ENCODE results near the gene MYD88.

The MYD88 gene

GRCh38 chr3:38112378-38112761 is 26.1 kb upstream of the MYD88 start:
- no peak for DNase-seq (ENCODE audit: low spot score)

GRCh38 chr3:38114052-38114874 is 24.2 kb upstream of the MYD88 start:
- no peak for DNase-seq (ENCODE audit: low spot score)

- DNase-seq (ENCODE audit: low spot score), result no peak
Measured at GRCh38 chr3:38114875-38115644, 23.4 kb upstream of the MYD88 start.

GRCh38 chr3:38115645-38116427 is 22.6 kb upstream of the MYD88 start:
- DNase-seq (ENCODE audit: low spot score), result no peak

DNA sequence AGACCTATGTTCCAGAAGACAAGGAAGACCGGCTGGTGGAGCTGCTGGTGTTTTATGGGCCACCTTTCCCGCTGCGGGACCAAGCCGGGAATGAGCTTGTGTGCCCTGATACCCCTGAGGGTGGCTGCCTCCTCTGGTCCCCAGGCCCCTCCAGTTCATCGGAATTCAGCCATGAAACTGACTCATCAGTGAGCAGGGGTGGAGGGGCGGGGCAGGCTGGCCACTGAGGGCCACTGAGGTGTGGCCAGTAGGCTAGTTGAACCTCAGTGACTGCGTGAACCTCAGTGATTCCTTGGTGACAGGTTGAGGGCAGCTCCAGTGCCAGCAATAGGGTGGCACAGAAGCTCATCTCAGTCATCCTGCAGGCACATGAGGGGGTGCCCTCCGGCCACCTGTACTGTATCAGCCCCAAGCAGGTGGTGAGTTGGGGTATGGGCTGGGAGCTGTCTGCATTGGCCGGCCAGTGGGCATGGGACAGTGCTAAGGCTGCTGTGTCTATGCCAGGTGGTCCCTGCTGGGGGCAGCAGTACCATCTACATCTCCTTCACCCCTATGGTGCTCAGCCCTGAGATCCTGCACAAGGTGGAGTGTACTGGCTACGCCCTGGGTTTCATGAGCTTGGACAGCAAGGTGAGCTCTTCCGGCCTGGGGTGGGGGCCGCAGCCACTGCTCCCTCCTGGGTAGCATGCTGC is 21.8 kb upstream of the MYD88 start:
- no peak for DNase-seq (ENCODE audit: low spot score)

DNA sequence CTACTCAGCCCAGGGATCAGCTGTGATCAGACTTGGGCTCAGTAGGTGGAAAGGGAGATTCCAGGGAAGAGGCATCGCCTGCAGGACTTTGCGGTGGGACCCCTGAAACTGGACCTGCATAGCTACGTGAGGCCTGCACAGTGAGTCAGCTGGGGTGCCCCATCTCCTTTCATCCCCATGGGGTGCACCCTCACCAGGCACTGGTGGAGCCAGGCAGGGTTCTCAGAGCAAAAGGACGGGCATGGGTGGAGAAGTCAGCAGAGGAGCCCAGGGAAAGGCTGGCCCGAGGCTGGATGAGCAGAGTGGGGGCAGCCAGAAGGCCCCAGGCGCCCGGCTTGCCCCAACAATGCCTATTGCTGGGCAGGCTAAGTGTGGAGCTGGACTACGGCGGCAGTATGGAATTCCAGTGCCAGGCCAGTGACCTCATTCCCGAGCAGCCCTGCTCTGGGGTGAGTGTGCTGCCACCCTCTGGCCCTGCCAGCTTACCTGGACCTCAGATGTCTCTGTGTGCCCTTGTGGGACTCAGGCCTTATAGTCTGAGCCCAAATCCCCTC is 21.2 kb upstream of the MYD88 start:
- peak; percentile 20 for DNase-seq (ENCODE audit: low spot score)

GRCh38 chr3:38117748-38118420 is 20.6 kb upstream of the MYD88 start:
- peak; percentile 43 for DNase-seq (ENCODE audit: low spot score)

DNA sequence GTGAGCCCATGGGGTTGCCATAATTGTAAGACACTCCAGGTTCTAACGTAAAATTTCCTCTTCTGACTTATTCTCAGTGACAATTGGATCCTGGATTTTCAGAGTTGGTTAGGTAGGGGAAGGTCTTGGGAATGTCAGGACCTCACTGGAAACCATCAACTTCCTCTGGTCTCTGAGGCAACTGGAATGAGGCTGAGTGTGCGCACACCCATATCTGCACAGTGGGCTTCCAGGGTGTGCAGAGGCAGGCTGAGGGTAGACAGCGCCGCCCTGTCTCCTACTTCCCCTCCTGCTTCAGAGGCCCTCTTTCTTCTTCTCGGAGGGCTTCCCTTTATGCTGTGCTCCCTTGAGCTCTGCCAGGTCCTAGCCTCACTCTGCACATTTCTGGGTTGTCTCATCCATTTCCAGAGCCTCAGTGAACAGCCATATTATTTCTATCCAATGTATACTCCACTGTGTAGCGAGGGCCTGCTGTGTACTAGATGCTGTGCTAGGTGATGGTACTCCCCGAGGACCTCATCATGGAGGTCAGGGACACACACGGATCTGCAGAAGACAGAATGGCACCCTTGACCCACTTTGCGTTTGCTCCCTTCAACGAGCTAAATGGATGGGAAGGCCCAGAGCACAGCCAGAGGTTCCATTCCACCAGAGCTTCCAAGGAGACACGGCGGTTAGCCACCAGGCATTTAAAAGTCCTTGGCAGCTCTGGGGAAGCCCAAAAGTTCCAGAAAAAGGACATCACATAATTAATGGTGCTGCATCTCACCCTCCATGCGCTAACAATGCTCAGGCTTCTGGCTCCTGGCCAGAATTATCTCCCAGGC is 19.8 kb upstream of the MYD88 start:
- DNase-seq (ENCODE audit: low spot score), result no peak

- no peak for DNase-seq (ENCODE audit: low spot score)
Measured at GRCh38 chr3:38119248-38119544, 19.3 kb upstream of the MYD88 start.

- no peak for DNase-seq (ENCODE audit: low spot score)
Measured at GRCh38 chr3:38119821-38120692, 18.4 kb upstream of the MYD88 start.

DNA sequence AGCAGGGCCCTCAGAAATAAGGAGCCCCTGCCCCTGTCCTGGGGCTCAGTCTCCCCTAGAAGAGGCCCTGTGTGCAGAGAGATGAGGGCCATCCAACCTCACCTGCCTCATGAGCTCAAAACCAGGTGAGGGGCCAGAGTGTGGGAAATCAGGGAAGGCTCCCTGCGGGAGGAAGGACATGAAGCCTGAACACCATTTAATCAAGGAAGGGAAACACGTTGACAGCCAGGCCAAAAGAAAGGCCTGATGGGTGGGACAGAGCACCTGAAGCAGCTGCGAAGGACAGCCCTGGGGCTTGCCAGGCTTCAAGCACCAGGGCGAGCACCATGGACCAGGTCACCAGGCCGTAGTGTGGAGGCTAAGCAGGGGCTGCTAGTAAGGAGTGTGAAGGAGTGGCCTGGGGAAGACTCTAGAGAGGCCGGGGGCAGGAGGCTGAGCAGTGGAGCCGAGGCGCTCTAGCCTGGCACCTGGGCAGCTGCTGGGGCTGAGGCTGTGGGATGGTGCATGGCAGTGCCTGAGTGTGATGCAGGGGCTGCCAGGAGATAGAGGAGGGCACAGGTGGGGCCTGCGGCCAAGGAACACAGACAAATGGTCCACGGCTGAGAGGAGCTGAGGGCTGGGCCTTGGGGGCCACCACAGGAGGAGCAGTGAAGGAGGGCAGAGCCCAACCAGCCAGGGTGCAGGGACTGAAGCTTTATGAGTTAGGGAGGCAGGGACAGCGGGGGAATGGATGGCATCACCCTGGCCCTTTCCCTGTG is 17.6 kb upstream of the MYD88 start:
- DNase-seq (ENCODE audit: low spot score), result no peak

DNA sequence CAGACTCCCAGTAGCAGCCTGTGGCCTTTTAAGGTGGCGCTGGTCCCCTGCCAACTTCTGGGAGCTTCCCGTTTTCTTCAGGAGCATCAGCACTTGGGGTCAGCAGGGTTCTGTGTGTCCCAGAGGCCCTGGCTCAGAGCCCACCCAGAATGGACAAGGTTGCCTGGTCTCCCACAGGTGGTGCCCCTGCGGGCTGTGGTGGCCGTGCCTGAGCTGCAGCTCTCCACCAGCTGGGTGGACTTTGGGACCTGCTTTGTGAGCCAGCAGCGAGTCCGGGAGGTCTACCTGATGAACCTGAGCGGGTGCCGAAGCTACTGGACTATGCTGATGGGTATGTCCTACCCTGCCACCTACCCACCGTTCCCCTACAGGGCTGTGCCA is 17.0 kb upstream of the MYD88 start:
- no peak for DNase-seq (ENCODE audit: low spot score)

- DNase-seq (ENCODE audit: low spot score), result no peak
Measured at GRCh38 chr3:38121832-38122461, 16.5 kb upstream of the MYD88 start.

DNA sequence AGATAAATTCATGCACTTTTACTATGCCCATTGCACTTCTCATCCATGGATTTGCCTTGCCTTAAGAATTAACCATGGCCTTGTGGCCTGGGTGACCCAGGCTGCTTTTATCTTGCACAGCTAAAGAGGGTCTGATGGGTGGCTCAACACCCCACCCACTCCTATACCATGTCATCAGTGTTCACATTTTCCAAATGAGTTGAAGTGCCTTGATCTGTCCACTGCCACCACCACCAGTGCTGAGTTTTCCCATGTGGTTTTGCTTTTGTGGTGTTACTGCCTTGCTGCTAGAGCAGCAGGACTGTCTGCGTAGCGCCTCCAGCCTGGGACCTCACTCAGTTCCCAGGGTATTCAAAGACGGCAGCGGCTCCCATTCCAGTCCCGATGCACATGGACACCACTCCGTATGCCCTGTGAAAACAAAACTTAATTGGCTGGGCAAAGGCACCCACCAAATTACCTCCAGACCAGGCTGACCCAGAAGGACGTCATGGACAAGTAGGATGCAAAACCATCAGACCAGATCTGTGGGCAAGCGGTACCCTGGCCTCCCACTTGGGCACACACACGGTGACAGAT is 15.7 kb upstream of the MYD88 start:
- no peak for DNase-seq (ENCODE audit: low spot score)

- DNase-seq (ENCODE audit: low spot score), result no peak
Measured at GRCh38 chr3:38124324-38125122, 13.9 kb upstream of the MYD88 start.

- DNase-seq (ENCODE audit: low spot score), result no peak
Measured at GRCh38 chr3:38125305-38126120, 12.9 kb upstream of the MYD88 start.

Measured in RKO (cell line).